HEK293 (cell line): ENCODE results near the gene TMEM234.

Experiments
- ZBTB7A ChIP-seq: fragments of 450-650 bp; formaldehyde crosslinking; IDR thresholded peaks from 2 replicates; pipeline ENCODE4 v1.5.1; 2016; ENCODE audit warnings: low read depth, missing biosample characterization, missing genetic modification characterization
- TF ChIP-seq, protein P1 (sequence below): fragments of 450-650 bp; formaldehyde crosslinking; IDR thresholded peaks from 2 replicates; pipeline ENCODE4 v1.5.1; 2016; ENCODE audit warnings: missing biosample characterization, missing genetic modification characterization

DNA sequence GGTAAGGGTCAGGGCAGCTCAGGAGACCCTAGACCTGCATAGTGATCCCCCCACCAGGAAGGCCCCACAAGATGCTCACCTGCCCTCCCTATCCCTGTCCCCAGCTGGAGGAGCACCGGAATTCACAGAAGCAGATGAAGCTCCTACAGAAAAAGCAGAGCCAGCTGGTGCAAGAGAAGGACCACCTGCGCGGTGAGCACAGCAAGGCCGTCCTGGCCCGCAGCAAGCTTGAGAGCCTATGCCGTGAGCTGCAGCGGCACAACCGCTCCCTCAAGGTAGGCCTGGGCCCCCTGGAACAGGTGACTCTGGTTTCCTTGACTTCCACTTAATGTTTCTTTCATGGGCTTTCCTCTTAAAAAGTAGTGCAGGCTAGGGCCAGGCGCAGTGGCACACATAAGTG is 34.3 kb downstream of the TMEM234 start:
- TF ChIP-seq, protein P1, sequence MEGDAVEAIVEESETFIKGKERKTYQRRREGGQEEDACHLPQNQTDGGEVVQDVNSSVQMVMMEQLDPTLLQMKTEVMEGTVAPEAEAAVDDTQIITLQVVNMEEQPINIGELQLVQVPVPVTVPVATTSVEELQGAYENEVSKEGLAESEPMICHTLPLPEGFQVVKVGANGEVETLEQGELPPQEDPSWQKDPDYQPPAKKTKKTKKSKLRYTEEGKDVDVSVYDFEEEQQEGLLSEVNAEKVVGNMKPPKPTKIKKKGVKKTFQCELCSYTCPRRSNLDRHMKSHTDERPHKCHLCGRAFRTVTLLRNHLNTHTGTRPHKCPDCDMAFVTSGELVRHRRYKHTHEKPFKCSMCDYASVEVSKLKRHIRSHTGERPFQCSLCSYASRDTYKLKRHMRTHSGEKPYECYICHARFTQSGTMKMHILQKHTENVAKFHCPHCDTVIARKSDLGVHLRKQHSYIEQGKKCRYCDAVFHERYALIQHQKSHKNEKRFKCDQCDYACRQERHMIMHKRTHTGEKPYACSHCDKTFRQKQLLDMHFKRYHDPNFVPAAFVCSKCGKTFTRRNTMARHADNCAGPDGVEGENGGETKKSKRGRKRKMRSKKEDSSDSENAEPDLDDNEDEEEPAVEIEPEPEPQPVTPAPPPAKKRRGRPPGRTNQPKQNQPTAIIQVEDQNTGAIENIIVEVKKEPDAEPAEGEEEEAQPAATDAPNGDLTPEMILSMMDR (tag by site-specific recombination): no peak
- TF ChIP-seq ZBTB7A: no peak
